Renal cortex interstitium (tissue), 3 donors: ENCODE results near the gene FANCF. TPM values are rescaled to one million over a fixed set of nuclear protein-coding genes. Genes with fewer than 3 reads are reported as not detected.

Experiments used
- polyA plus RNA-seq, 3 donors: library from polyadenylated mRNA; unstranded; fragments of 120-200 nt; gene quantifications; one replicate each; pipeline ENCODE4 v1.2.1, GENCODE V29; 2013; ENCODE audit not compliant: insufficient read length in 3 of 3

The FANCF gene
- polyA plus RNA-seq, 3 donors = 18.0 to 20.7 (median 19.2) TPM

Other genes starting within 250 kb of the FANCF start
- 10 to 100 TPM in 2 of 3 donors, 1 to 10 TPM in 1; 9.8 to 12.5 (median 11.2) TPM for gene GAS2, start 40.8 kb upstream of the FANCF start, polyA plus RNA-seq
- gene SVIP, start 204.0 kb upstream of the FANCF start, polyA plus RNA-seq = 10 to 100 TPM; 37.3 to 43.7 (median 40.5) TPM
- gene CCDC179, start 234.7 kb upstream of the FANCF start, polyA plus RNA-seq = not detected